BE2C (cell line): ENCODE measurements around the gene OAS3.
A peak's percentile ranks its signal among the peaks of the same experiment; 100 is the strongest.

Source experiments
- DNase-seq: peaks from one replicate; pipeline ENCODE4 v3.0.0-alpha.2; 2020
- H3K27me3 ChIP-seq: fragments of 250-450 bp; sonication (Bioruptor Pico); 2 replicates; pipeline ENCODE4 v1.5.1; 2020; ENCODE audit warnings: mild to moderate bottlenecking
- H3K36me3 ChIP-seq: fragments of 250-450 bp; sonication (Bioruptor Pico); 2 replicates; pipeline ENCODE4 v1.5.1; 2020; ENCODE audit warnings: mild to moderate bottlenecking
- H3K4me1 ChIP-seq: fragments of 250-450 bp; sonication (Bioruptor Pico); 2 replicates; pipeline ENCODE4 v1.5.1; 2020
- H3K4me3 ChIP-seq: 2 replicates; pipeline ENCODE4 v1.5.1; 2011; ENCODE audit warnings: low read depth, low read length
- H3K9me3 ChIP-seq: fragments of 250-450 bp; sonication (Bioruptor Pico); 2 replicates; pipeline ENCODE4 v1.5.1; 2020
- TF ChIP-seq, protein P1 (sequence below): IDR thresholded peaks from 2 replicates; pipeline ENCODE4 v1.5.1; 2012; ENCODE audit warnings: mild to moderate bottlenecking, low read depth, low read length

OAS3 gene

DNA sequence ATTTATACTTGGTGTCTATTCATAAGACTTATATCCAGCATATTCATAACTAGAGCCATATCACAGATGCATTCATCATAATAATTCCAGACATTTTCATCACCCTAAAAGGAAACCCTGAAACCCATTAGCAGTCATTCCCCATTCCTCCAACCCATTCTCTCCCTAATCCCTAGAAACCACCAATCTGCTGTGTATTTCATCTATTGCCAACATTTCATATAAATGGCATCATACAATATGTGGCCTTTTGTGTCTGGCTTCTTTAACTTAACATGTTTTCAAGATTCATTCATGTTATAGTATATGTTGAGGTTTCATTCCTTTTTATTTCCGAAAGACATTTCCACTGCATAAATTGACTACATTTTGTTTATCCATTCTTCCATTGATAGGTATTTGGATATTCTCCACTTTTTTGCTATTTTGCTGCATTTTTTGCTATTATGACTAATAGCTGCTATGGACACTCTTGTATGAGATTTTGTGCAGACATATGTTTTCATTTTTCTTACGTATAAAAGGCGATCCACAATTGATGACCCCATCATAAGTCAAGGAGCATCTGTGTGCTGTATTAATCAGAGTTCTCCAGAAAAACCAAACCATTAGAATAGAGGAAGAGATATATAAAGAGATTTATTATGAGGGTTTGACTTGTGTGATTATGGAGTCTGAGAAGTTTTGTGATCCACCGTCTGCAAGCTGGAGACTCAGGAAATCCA, 34.9 kb downstream of the OAS3 start:
- peaks cover 15% of the 10 kb centered on the region for H3K36me3 ChIP-seq
- DNase-seq, result no peak
- TF ChIP-seq, protein P1, sequence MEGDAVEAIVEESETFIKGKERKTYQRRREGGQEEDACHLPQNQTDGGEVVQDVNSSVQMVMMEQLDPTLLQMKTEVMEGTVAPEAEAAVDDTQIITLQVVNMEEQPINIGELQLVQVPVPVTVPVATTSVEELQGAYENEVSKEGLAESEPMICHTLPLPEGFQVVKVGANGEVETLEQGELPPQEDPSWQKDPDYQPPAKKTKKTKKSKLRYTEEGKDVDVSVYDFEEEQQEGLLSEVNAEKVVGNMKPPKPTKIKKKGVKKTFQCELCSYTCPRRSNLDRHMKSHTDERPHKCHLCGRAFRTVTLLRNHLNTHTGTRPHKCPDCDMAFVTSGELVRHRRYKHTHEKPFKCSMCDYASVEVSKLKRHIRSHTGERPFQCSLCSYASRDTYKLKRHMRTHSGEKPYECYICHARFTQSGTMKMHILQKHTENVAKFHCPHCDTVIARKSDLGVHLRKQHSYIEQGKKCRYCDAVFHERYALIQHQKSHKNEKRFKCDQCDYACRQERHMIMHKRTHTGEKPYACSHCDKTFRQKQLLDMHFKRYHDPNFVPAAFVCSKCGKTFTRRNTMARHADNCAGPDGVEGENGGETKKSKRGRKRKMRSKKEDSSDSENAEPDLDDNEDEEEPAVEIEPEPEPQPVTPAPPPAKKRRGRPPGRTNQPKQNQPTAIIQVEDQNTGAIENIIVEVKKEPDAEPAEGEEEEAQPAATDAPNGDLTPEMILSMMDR, result no peak
- H3K4me3 ChIP-seq, result no peak overlapping the region
- H3K4me1 ChIP-seq, result peaks cover 16% of the 10 kb centered on the region
- no peaks in the 10 kb centered on the region for H3K27me3 ChIP-seq
- no peaks in the 10 kb centered on the region for H3K9me3 ChIP-seq

DNA sequence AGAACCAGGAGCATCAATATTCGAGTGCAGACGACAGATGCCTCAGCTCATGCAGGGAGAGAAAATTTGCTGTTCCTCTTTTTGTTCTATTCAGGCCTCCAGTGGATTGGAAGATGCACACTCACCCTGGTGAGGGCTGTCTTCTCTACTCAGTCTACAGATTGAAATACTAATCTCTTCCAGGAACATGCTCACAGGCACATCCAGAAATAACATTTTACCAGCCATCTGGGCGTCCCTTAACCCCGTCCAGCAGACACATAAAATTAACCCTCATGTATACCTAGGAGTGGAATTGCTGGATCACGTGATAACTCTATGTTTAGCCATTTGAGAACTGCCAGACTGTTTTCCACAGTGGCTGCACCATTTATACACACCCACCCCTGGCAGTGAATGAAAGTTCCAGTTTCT, 35.6 kb downstream of the OAS3 start:
- TF ChIP-seq, protein P1, result no peak
- H3K4me3 ChIP-seq, result no peak overlapping the region
- no peaks in the 10 kb centered on the region for H3K9me3 ChIP-seq
- peaks cover 11% of the 10 kb centered on the region for H3K36me3 ChIP-seq
- peak; percentile 37 for DNase-seq
- H3K4me1 ChIP-seq, result peaks cover 16% of the 10 kb centered on the region
- no peaks in the 10 kb centered on the region for H3K27me3 ChIP-seq

- Histone ChIP-seq H3K9me3 (no peaks in the 10 kb centered on the region), H3K4me1 (peaks cover 16% of the 10 kb centered on the region), H3K27me3 (no peaks in the 10 kb centered on the region), H3K36me3 (peaks cover 6% of the 10 kb centered on the region), H3K4me3 (no peak overlapping the region)
- TF ChIP-seq, protein P1, result no peak
- no peak for DNase-seq
These were observed 36.6 kb downstream of the OAS3 start for GRCh38 chr12:112974904-112975303.

- Histone ChIP-seq H3K36me3 (no peaks in the 10 kb centered on the region), H3K4me3 (no peak overlapping the region), H3K4me1 (peaks cover 10% of the 10 kb centered on the region), H3K9me3 (no peaks in the 10 kb centered on the region), H3K27me3 (no peaks in the 10 kb centered on the region)
- TF ChIP-seq, protein P1, result no peak
- no peak for DNase-seq
These were observed 38.9 kb downstream of the OAS3 start for GRCh38 chr12:112977139-112977538.

DNA sequence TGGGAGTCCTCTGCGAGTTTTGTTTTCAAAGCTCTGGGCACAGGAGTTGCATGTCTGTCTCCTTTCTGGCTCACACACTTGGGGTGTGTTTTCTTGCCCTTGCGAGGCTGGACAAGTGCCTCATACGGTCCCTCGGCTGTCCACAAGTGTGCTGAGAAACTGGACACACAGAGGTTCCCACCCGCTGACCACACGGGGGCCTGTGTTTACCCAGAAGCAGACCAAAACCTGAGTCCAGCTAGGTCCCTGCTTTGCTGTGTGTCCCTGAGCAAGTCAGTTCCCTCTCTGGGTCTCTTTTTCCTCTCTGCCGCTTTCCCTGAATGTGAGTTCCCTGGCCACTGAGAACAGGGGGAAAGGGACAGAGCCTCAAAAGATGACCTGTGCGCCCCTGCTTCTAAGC, 39.4 kb downstream of the OAS3 start:
- Histone ChIP-seq H3K36me3 (no peaks in the 10 kb centered on the region), H3K4me3 (no peak overlapping the region), H3K27me3 (no peaks in the 10 kb centered on the region), H3K9me3 (no peaks in the 10 kb centered on the region), H3K4me1 (peaks cover 10% of the 10 kb centered on the region)
- no peak for DNase-seq
- TF ChIP-seq, protein P1, result no peak
